Measurements from ENCODE around the gene KCNAB2.

Gene KCNAB2

DNA sequence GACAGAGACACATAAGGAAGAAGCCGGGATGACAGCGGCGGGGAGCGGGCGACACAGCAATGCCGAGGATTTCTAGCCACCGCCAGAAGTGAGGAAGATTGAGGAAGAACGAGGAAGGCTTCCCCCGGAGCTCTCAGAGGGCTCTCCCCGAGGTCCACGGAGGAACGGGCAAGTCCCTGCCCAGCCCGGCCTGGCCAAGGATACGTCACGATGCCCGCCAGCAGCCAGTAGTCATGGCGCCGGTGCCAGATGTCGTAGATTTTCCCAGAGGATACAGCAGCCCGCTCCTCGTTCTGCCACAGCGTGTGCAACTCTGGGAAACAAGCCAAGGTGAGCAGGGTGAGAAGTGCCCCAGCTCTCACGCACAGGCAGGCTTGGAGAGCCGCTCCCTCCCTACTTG is 65.9 kb downstream of the KCNAB2 start:
- TF ChIP-seq REST (IDR thresholded peaks at IDR 0.05; ENCODE audit: insufficient replicate concordance, low read depth) (no peak), SPI1 (IDR thresholded peaks at IDR 0.05; ENCODE audit: borderline replicate concordance, low read depth) (no peak), GABPA (IDR thresholded peaks at IDR 0.05; ENCODE audit: low read depth) (no peak), POLR2AphosphoS5 (IDR thresholded peaks at IDR 0.05; ENCODE audit: low read depth) (no peak)
- TF ChIP-seq, protein P1, sequence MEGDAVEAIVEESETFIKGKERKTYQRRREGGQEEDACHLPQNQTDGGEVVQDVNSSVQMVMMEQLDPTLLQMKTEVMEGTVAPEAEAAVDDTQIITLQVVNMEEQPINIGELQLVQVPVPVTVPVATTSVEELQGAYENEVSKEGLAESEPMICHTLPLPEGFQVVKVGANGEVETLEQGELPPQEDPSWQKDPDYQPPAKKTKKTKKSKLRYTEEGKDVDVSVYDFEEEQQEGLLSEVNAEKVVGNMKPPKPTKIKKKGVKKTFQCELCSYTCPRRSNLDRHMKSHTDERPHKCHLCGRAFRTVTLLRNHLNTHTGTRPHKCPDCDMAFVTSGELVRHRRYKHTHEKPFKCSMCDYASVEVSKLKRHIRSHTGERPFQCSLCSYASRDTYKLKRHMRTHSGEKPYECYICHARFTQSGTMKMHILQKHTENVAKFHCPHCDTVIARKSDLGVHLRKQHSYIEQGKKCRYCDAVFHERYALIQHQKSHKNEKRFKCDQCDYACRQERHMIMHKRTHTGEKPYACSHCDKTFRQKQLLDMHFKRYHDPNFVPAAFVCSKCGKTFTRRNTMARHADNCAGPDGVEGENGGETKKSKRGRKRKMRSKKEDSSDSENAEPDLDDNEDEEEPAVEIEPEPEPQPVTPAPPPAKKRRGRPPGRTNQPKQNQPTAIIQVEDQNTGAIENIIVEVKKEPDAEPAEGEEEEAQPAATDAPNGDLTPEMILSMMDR (IDR thresholded peaks at IDR 0.05; ENCODE audit: insufficient read depth, low read length): no peak
- Histone ChIP-seq H3K27me3 (ENCODE audit: insufficient read depth, poor library complexity, severe bottlenecking) (peaks cover 11% of the 10 kb centered on the region), H3K27ac (replicated peaks) (no peak overlapping the region), H3K4me3 (replicated peaks; ENCODE audit: insufficient read depth, low read length) (no peak overlapping the region)
- DNase-seq (ENCODE audit: low read depth in 1 of 2, low spot score in 1 of 2): no peak

- no peak overlapping the region for H3K27ac ChIP-seq (replicated peaks)
- H3K27me3 ChIP-seq (ENCODE audit: insufficient read depth, poor library complexity, severe bottlenecking): peaks cover 12% of the 10 kb centered on the region
- TF ChIP-seq POLR2AphosphoS5 (IDR thresholded peaks at IDR 0.05; ENCODE audit: low read depth) (no peak), REST (IDR thresholded peaks at IDR 0.05; ENCODE audit: insufficient replicate concordance, low read depth) (no peak), GABPA (IDR thresholded peaks at IDR 0.05; ENCODE audit: low read depth) (no peak), SPI1 (IDR thresholded peaks at IDR 0.05; ENCODE audit: borderline replicate concordance, low read depth) (no peak)
- TF ChIP-seq, protein P1 (IDR thresholded peaks at IDR 0.05; ENCODE audit: insufficient read depth, low read length): no peak
- no peak overlapping the region for H3K4me3 ChIP-seq (replicated peaks; ENCODE audit: insufficient read depth, low read length)
- DNase-seq (ENCODE audit: low read depth in 1 of 2, low spot score in 1 of 2): no peak
These were observed 66.5 kb downstream of the KCNAB2 start for GRCh38 chr1:6111991-6112689.

GRCh38 chr1:6112690-6113005 is 67.0 kb downstream of the KCNAB2 start:
- peaks cover 12% of the 10 kb centered on the region for H3K27me3 ChIP-seq (ENCODE audit: insufficient read depth, poor library complexity, severe bottlenecking)
- no peak overlapping the region for H3K4me3 ChIP-seq (replicated peaks; ENCODE audit: insufficient read depth, low read length)
- no peak for DNase-seq (ENCODE audit: low read depth in 1 of 2, low spot score in 1 of 2)
- H3K27ac ChIP-seq (replicated peaks): no peak overlapping the region
- TF ChIP-seq REST (IDR thresholded peaks at IDR 0.05; ENCODE audit: insufficient replicate concordance, low read depth) (no peak), SPI1 (IDR thresholded peaks at IDR 0.05; ENCODE audit: borderline replicate concordance, low read depth) (no peak), POLR2AphosphoS5 (IDR thresholded peaks at IDR 0.05; ENCODE audit: low read depth) (no peak), GABPA (IDR thresholded peaks at IDR 0.05; ENCODE audit: low read depth) (no peak)
- TF ChIP-seq, protein P1 (IDR thresholded peaks at IDR 0.05; ENCODE audit: insufficient read depth, low read length): no peak

Measured in HL-60 (cell line).